ENCODE results near the gene ERC1.

Gene ERC1

DNA sequence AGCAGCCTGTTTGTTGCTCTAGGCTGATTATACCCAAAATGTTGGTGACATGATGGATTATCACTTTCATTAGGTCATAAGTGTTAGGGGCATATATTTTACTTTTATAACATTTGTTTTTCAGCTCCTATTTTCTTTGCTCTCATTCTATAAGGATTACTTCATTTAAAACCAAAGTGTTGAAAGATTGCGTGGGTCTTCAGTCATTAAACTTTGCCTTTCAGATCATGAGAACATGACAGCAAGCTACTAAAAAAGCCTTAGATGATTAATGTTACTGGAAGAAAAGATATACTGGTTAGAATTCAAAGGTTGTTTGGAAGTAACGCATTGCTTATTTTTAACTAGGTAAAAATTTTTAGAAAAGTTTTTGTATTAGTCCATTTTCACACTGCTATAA, 156.8 kb downstream of the ERC1 start:
- no peak overlapping the region for H3K4me3 ChIP-seq (replicated peaks in 1 of 2; ENCODE audit: low read depth in 2 of 2, low read length in 2 of 2)
- no peak for DNase-seq (ENCODE audit: low read depth in 2 of 2)
- TF ChIP-seq, protein P1, sequence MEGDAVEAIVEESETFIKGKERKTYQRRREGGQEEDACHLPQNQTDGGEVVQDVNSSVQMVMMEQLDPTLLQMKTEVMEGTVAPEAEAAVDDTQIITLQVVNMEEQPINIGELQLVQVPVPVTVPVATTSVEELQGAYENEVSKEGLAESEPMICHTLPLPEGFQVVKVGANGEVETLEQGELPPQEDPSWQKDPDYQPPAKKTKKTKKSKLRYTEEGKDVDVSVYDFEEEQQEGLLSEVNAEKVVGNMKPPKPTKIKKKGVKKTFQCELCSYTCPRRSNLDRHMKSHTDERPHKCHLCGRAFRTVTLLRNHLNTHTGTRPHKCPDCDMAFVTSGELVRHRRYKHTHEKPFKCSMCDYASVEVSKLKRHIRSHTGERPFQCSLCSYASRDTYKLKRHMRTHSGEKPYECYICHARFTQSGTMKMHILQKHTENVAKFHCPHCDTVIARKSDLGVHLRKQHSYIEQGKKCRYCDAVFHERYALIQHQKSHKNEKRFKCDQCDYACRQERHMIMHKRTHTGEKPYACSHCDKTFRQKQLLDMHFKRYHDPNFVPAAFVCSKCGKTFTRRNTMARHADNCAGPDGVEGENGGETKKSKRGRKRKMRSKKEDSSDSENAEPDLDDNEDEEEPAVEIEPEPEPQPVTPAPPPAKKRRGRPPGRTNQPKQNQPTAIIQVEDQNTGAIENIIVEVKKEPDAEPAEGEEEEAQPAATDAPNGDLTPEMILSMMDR (IDR thresholded peaks at IDR 0.05; ENCODE audit: low read depth, low read length), result no peak

GRCh38 chr12:1157046-1157445, 166.0 kb downstream of the ERC1 start:
- no peak for DNase-seq (ENCODE audit: low read depth in 2 of 2)
- TF ChIP-seq, protein P1 (IDR thresholded peaks at IDR 0.05; ENCODE audit: low read depth, low read length), result no peak

DNA sequence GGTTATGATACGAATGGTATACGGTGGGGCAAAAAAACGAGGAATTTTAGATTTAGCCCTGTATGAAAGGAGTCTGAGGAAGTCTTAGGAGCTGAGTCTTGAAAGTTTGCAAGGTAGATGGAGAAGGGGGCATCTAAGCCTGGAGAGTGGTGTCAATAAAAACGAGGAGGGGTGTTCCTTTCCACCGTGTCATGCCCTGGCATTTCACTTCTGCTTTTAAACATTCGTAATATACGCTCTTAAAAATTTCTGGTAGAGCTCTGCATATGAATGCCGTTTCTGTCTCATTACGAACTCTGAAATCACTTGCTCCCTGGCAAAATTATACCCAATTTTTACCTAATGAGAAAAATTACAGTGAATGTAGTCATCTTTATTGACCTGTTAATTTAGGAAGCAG, 170.2 kb downstream of the ERC1 start:
- no peak overlapping the region for H3K4me3 ChIP-seq (replicated peaks in 1 of 2; ENCODE audit: low read depth in 2 of 2, low read length in 2 of 2)
- DNase-seq (ENCODE audit: low read depth in 2 of 2), result no peak
- TF ChIP-seq, protein P1 (IDR thresholded peaks at IDR 0.05; ENCODE audit: low read depth, low read length), result no peak

More at GRCh38 chr12:1157046-1157445, 166.0 kb downstream of the ERC1 start:
- H3K4me3 ChIP-seq (replicated peaks in 1 of 2; ENCODE audit: low read depth in 2 of 2, low read length in 2 of 2), result no peak overlapping the region

DNA sequence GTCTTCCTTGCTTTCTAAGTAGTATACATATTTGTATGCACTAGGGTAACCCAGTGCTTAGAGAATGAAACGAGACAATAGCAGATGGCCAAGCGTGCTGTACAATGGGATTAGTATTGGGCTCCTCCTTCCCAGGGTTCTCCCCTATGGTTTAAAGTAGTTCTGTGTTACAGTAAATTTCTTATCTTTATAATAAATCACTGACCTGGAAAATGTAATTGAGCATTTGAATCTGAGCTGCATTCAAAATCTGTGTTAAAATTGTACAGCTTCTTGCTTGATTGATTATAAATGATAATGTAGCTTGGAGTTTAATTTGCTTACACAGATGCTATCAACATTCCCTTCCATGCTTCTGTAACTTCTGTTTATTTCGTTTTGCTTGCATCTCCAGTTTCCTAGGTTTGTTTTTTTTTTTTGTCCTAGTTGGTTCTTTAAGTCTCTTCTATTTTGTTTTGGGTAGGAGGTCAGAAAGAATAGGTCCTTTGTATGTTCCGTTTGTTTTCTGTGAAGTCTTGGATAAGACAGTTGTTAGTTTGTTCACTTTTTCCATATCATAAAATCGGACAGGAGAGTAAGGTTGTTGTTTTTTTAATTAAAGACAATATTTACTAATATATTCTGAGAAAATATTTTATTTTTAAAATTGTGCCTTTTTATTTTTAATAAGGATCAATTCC, 171.2 kb downstream of the ERC1 start:
- TF ChIP-seq, protein P1 (IDR thresholded peaks at IDR 0.05; ENCODE audit: low read depth, low read length), result no peak
- DNase-seq (ENCODE audit: low read depth in 2 of 2), result no peak
- no peak overlapping the region for H3K4me3 ChIP-seq (replicated peaks in 1 of 2; ENCODE audit: low read depth in 2 of 2, low read length in 2 of 2)

- H3K4me3 ChIP-seq (replicated peaks in 1 of 2; ENCODE audit: low read depth in 2 of 2, low read length in 2 of 2), result no peak overlapping the region
- no peak for DNase-seq (ENCODE audit: low read depth in 2 of 2)
- TF ChIP-seq, protein P1 (IDR thresholded peaks at IDR 0.05; ENCODE audit: low read depth, low read length), result no peak
These were observed 176.8 kb downstream of the ERC1 start for GRCh38 chr12:1167784-1168183.

DNA sequence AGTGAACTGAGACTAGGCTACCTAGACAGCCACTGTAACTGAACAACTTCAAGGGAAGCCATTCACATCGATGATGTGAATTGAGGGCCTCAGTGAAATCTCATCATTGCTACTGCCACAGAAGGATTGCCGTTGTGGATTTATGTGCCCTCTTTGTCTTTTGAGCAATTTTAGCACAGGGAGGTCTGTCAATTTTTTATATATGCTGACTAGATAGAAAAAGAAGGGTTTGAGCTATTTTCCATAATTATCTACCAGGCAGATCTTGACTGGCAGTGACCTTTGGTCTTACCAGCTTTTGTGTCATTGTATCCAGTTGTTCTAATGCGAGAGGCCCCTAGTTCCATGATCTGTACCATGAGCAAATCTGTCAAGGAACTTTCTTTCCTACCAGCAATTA, 179.4 kb downstream of the ERC1 start:
- no peak for DNase-seq (ENCODE audit: low read depth in 2 of 2)
- H3K4me3 ChIP-seq (replicated peaks in 1 of 2; ENCODE audit: low read depth in 2 of 2, low read length in 2 of 2), result no peak overlapping the region
- TF ChIP-seq, protein P1 (IDR thresholded peaks at IDR 0.05; ENCODE audit: low read depth, low read length), result no peak

Data from cardiac fibroblast (primary cell).